Neuron (in vitro differentiated cells): ENCODE results near the gene LHPP.

Source experiments
- H2AFZ ChIP-seq: one replicate; pipeline ENCODE4 v1.6.1; 2013; ENCODE audit warnings: low read depth, mild to moderate bottlenecking, inconsistent platforms, low read length, moderate library complexity
- H3K27me3 ChIP-seq: one replicate; pipeline ENCODE4 v1.6.1; 2013; ENCODE audit warnings: low read length; ENCODE audit not compliant: insufficient read depth
- H3K36me3 ChIP-seq: one replicate; pipeline ENCODE4 v1.6.1; 2013; ENCODE audit warnings: low read length; ENCODE audit not compliant: insufficient read depth
- H3K4me1 ChIP-seq: one replicate; pipeline ENCODE4 v1.6.1; 2013; ENCODE audit warnings: low read length; ENCODE audit not compliant: insufficient read depth
- H3K4me3 ChIP-seq: 2 replicates; pipeline ENCODE4 v1.5.1; 2013; ENCODE audit warnings: mild to moderate bottlenecking, low read length, moderate library complexity
- H3K9me3 ChIP-seq: one replicate; pipeline ENCODE4 v1.6.1; 2013; ENCODE audit warnings: low read length

LHPP gene

DNA sequence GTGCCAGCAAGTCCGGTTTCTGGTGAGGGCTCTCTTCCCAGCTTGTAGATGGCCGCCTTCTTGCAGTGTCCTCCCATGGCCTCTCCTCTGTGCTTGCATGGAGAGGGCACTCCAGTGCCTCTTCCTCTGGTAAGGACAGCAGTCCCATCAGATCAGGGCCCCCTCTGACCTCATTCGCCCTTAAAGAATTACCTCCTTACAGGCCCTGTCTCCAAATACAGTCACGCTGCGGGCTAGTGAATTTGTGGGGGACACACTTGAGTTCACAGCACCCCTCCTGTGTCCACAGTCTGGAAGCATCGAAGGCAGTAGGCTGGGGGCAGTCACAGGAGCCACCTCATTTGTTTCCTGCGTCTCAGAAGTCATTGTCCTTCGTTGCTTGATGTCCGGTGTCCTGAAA, 54.6 kb downstream of the LHPP start:
- H3K27me3 ChIP-seq: no peaks in the 10 kb centered on the region
- no peaks in the 10 kb centered on the region for H3K36me3 ChIP-seq
- peaks cover 1% of the 10 kb centered on the region for H3K9me3 ChIP-seq
- H2AFZ ChIP-seq: no peak overlapping the region
- H3K4me3 ChIP-seq: no peak overlapping the region
- H3K4me1 ChIP-seq: peaks cover 6% of the 10 kb centered on the region

DNA sequence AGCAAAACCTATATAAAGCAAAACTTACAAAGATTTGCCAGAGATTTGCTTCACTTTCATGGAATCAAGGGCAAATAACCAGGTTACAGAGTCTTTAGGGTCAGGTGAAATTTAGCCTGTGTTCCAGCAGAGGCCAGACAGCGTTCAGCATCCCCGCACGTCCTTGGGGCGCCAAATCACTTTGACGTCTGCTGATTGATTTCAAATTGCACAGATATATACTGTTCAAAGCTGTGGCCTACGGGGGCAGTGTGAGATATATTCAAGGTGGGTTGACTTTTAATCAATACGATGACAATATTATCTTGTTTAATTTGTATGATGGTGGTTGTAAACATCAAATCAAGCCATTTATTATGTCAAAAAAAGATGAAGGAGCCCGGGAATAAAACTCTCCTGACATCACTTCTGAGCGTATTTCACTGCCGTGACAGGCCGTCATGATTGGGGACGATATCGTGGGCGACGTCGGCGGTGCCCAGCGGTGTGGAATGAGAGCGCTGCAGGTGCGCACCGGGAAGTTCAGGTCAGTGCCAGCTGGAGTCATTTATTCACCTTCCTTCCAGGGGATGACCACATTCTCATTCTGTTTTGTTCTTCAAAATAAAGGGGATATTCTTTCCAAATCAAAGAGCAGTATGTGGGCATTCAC, 55.2 kb downstream of the LHPP start:
- no peak overlapping the region for H2AFZ ChIP-seq
- peaks cover 8% of the 10 kb centered on the region for H3K4me1 ChIP-seq
- H3K9me3 ChIP-seq: peaks cover 1% of the 10 kb centered on the region
- no peaks in the 10 kb centered on the region for H3K27me3 ChIP-seq
- no peaks in the 10 kb centered on the region for H3K36me3 ChIP-seq
- no peak overlapping the region for H3K4me3 ChIP-seq

DNA sequence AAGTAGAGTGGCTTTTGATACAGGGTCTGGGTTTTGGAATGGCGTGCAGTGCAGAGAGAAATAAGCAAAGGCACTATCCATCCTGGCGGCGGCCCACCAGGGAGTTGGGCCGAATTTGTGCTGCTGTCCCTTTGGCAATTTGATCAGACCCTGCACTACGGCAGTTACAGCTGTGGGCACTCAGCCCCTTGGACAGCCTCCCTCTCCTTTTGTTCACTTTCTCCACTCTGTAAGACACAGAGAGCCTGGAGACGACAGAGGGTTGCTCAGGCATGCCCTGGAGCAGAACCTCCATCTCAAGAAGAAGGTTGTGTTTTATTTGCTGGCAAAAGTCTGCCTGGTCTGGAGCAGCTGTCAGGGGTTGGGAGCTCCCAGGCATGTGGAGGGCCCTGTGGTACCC, 55.8 kb downstream of the LHPP start:
- no peak overlapping the region for H3K4me3 ChIP-seq
- peaks cover 8% of the 10 kb centered on the region for H3K4me1 ChIP-seq
- peaks cover 1% of the 10 kb centered on the region for H3K9me3 ChIP-seq
- H3K27me3 ChIP-seq: no peaks in the 10 kb centered on the region
- H3K36me3 ChIP-seq: no peaks in the 10 kb centered on the region
- H2AFZ ChIP-seq: no peak overlapping the region

DNA sequence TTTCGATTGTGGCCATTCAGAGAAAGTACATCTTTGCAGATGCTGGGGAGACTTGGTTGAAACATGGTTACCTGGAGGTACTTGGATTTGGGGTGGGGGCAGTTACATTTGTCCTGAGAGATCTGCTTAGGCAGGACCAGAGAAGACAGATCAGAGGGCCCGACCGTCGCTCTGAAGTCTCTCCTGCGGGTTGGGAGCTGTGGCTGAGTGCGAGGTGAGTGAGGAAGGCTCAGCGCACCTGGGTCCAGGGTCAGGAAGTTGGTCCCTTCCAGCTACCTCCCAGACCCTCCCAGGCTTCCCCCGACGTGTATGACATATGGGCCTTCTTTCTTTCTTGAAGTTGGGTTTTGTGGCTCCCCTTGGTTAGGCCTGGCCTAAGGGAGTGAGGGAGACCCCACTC, 56.3 kb downstream of the LHPP start:
- Histone ChIP-seq H3K36me3 (no peaks in the 10 kb centered on the region), H3K9me3 (peaks cover 1% of the 10 kb centered on the region), H3K4me1 (peaks cover 10% of the 10 kb centered on the region), H3K4me3 (no peak overlapping the region), H3K27me3 (no peaks in the 10 kb centered on the region), H2AFZ (no peak overlapping the region)

DNA sequence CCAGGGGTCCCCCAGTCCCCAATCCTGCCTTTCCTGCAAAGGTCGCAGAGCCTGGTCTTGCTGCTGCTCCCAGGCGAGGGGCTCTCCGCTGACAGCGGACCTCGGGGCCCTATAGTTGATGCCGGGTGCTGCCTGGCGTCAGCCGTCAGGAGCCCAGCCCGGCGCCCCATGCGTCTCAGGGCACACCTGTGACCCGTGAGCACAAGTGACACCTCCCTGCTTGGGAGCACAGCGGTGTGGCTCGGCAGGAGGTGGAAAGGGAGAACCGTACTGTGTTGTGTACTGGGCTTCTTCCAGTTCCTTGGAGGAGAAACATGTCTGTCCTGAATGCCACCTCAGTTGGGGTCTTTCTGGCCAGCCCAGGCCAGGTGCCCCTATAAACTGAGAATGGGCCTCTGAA, 56.7 kb downstream of the LHPP start:
- Histone ChIP-seq H3K27me3 (no peaks in the 10 kb centered on the region), H2AFZ (no peak overlapping the region), H3K9me3 (peaks cover 1% of the 10 kb centered on the region), H3K4me3 (no peak overlapping the region), H3K4me1 (peaks cover 14% of the 10 kb centered on the region), H3K36me3 (no peaks in the 10 kb centered on the region)

DNA sequence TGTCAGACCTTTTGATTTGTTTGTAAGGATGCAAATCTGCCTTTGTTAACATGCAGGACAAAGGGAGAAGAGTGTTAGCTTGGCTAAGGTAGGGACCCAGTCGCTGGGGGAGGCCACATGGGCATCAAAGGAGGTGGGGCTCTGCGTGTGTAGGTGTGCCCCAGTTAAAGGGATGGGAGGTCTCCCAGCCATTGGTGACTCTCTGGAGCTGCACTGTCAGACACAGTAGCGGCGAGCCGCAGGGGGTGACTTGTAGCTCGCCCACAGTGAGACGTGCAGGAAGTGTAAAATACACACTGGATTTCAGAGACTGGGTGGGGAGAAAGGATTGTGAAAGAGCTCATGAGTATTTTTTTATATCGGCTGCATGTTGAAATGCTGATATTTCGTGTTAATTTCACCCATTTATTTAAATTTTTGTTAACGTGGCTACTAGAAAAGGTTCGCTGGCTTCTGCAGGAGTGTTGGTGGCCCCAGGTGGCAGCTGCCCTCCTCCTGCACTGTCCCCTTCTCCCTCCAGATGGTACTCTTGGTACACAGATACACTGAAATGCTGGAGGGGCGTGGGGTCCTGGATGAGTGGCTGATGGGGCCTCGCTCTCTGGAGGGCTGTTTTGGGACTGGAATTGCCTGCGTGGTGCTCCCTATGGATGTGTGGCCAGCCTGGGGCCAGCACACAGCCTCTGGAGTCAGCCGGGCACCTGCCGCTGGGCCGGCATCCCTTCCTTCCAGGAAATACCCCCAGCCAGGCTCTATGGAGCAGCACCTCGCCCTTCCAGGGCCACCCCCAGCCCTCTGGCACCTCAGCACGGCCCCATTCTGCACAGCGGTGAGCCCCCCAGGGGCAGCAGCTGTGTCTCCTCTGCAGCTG, 59.2 kb downstream of the LHPP start:
- H3K4me1 ChIP-seq: peaks cover 21% of the 10 kb centered on the region

DNA sequence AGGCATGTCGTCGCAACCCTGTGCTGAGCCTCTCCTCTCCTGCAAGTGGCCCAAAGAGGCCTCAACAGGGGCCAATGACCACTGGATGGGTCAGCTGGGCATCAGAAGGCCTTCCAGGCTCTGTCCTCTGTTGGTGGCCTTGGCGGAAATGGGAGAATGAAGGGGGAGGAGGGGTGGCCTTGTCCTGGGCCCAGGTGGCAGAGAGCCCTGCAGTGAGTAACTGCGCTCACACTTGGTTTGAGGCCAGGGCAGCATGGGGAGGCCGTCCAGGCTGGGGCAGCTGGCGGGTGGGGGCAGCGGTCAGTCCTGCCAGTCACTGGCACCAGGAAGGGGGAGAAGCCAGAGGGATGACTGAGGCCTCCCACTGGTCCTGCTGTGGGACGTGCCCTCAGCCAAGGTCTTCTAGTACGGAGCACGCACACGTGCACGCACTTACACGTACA, 59.8 kb downstream of the LHPP start:
- Histone ChIP-seq H2AFZ (no peak overlapping the region), H3K4me3 (no peak overlapping the region), H3K9me3 (no peaks in the 10 kb centered on the region), H3K36me3 (no peaks in the 10 kb centered on the region), H3K27me3 (no peaks in the 10 kb centered on the region), H3K4me1 (peaks cover 21% of the 10 kb centered on the region)

More for the DNA sequence above, 59.2 kb downstream of the LHPP start:
- H3K36me3 ChIP-seq: no peaks in the 10 kb centered on the region
- H3K4me3 ChIP-seq: no peak overlapping the region
- H2AFZ ChIP-seq: no peak overlapping the region
- no peaks in the 10 kb centered on the region for H3K9me3 ChIP-seq
- no peaks in the 10 kb centered on the region for H3K27me3 ChIP-seq

DNA sequence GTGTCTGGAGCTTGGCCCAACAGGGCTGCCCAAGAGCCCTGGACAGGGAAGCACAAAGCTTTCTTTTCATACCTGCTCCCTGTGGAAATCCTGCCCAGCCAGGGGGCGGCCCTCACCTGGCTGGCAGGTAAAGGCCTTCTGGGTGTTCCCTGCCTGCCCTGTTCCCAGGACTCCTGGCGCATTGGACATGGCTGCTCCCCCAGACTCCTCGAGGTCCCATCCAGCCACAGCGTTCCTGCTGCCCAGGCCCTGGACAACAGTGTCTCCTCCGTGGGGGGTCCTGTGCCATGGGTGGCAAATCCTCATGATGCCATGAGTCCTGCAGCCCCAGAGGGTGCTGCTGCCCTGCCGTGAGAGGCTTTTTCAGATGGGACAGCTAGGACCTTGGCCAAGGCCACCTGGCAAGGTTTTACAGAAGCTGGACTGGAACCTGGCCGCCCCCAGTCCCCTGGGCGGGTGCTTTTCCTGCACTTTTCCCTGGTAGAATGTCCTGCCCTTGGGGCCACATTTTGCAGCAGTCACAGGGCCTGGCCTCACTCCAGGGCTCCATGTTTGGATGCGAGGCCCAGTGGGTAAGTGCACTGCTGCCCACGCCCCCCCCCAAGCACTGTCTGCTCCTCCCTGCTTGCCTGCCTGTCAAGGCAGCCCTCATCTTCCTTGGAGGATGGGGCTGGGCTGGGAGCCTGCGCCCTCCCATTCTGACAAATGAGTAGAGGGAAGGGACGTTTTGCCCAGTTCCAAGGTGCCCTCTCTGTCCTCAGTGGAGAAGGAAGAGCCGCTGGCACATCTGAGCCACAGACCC, 60.7 kb downstream of the LHPP start:
- Histone ChIP-seq H3K36me3 (no peaks in the 10 kb centered on the region), H3K9me3 (no peaks in the 10 kb centered on the region), H3K27me3 (no peaks in the 10 kb centered on the region), H3K4me1 (peaks cover 20% of the 10 kb centered on the region), H2AFZ (no peak overlapping the region), H3K4me3 (no peak overlapping the region)

DNA sequence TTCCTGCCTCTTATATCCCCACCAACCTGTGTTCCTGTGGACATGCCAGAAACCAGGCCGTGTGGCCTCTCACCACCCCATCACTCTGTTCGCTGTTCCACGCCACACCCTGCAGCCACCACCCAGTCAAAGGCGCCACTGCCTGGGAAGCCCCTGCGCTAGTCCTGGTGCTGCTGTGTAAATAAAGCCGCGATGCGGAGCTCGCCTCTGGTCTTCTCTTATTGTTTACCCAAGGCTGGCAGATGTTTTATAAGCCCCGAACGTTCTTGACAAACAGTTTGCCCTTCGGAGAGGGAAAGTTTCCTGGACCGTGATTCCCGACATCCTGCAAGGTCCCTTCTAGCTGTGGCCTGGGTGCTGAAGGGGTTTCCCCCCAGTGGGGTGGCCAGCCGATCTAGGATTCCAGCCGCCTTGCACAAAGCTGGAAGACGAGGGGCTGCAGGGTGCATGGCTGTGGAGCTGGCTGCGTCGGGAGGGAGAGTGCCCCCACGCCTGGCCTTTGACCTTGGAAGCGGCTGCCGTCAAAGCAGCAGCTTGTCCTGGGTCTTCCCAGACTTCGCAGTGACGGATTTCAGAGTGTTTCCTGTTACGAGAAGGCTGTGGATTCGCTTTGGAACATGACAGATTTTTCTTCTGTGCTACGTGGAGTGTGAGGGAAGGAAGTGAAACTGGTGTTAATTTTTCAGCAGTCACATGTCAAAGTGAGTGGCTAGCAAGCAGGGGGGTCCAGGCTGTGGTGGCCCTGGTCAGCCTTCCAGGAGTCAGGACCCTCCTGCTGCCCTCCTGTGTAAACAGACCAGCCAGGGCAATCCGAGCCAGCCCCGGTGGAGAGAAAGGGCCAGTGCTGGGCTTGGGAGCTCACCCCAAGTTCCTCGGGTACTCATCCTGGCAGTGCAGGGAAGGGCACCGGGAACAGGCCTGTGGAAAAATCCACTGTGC, 61.6 kb downstream of the LHPP start:
- no peaks in the 10 kb centered on the region for H3K36me3 ChIP-seq
- H3K4me3 ChIP-seq: peak overlapping the region; percentile 7
- H3K4me1 ChIP-seq: peaks cover 15% of the 10 kb centered on the region
- H3K27me3 ChIP-seq: no peaks in the 10 kb centered on the region
- H2AFZ ChIP-seq: no peak overlapping the region
- no peaks in the 10 kb centered on the region for H3K9me3 ChIP-seq

DNA sequence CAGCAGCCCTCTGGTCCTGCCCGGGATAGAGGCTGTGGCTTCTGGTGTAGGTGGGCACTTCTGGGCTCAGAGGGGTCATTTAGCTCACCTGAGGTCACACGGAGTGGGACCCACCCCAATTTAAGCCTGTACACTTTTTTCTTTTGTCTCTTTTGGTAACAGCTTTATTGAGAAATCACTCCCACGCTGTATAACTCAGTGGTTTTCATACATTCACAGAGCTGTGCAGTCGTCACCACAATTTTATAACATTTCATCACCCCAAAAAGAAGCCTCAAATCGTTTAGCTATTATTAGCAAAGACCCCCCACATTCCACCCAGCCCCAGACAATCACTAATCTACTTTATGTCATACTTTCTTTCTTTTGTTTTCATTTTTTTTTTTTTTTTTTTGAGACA, 62.3 kb downstream of the LHPP start:
- no peak overlapping the region for H3K4me3 ChIP-seq
- H3K36me3 ChIP-seq: no peaks in the 10 kb centered on the region
- H2AFZ ChIP-seq: no peak overlapping the region
- H3K4me1 ChIP-seq: peaks cover 15% of the 10 kb centered on the region
- H3K27me3 ChIP-seq: no peaks in the 10 kb centered on the region
- no peaks in the 10 kb centered on the region for H3K9me3 ChIP-seq

DNA sequence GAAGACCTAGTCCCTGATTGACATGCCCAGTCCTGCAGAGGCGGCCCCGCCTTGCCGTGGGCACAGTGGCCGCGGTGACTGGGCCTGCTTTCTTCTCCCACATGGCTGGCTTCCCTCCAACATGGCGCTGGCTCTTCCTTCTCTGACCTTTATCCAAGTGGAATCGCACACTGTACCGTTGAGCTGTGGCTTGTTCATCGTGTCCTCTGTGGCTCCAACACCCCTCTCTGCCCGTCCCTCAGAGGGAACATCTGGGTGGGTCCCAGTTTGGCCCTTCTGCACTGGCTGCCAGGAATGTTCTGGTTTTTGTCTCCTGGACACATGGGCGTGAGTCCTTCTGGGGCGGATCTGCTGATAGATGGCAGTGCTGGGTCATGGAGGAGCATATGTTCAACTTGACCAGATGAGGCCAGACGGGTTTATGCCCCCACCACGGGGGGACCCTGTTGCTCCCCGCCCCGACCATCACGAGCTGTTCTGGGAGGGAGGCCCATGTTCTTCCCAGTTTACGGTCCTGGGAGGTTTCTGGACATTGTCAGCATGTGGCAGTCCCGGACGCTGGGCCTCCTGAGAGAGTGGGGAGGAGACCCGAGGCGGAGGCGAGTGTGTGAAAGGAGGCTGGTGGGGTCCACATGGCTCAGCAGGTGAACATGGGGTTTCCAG, 63.5 kb downstream of the LHPP start:
- H3K4me3 ChIP-seq: no peak overlapping the region
- no peaks in the 10 kb centered on the region for H3K27me3 ChIP-seq
- peaks cover 15% of the 10 kb centered on the region for H3K4me1 ChIP-seq
- no peaks in the 10 kb centered on the region for H3K9me3 ChIP-seq
- no peak overlapping the region for H2AFZ ChIP-seq
- H3K36me3 ChIP-seq: no peaks in the 10 kb centered on the region
